PC-3 (cell line): ENCODE measurements around the gene TSPAN17. TPM values are rescaled to one million over a fixed set of nuclear protein-coding genes. Genes with fewer than 3 reads are reported as not detected.

Experiments
- ATAC-seq: fragments of 200-7000 bp; cut with Tn5 transposase; 2 replicates; pipeline ENCODE4 v1.9.1; 2020; ENCODE audit warnings: mild to moderate bottlenecking, moderate library complexity
- BruUV-seq: library from RNA; stranded (reverse); fragments of 400-500 nt; replicated peaks from 2 replicates; lab custom pipeline; 2021; lab: Mats Ljungman, UMichigan
- CTCF ChIA-PET: fragments of 300-600 bp; sonication (Branson Sonifier 250); formaldehyde crosslinking; loops from one replicate; lab custom pipeline; 2022; ENCODE audit warnings: antibody characterized with exemption; lab: Charles Lee
- POLR2A ChIA-PET: fragments of 300-600 bp; sonication (Branson Sonifier 250); formaldehyde crosslinking; loops from one replicate; lab custom pipeline; 2022; ENCODE audit warnings: antibody characterized with exemption; ENCODE audit not compliant: unreplicated experiment; lab: Charles Lee
- DNase-seq: peaks from one replicate; pipeline ENCODE4 v3.0.0-alpha.2; 2015
- H2AFZ ChIP-seq: fragments of 300-600 bp; sonication (generic); 2 replicates; pipeline ENCODE4 v1.6.0; 2016; ENCODE audit warnings: antibody characterized with exemption, low read length
- H3F3A ChIP-seq: fragments of 300-600 bp; sonication (generic); one replicate; pipeline ENCODE4 v1.6.0; 2017; ENCODE audit warnings: antibody characterized with exemption, low read length, control low read depth, mild to moderate bottlenecking; ENCODE audit not compliant: unreplicated experiment
- H3K27ac ChIP-seq: fragments of 300-600 bp; sonication (generic); 2 replicates; pipeline ENCODE4 v1.5.1; 2016; ENCODE audit warnings: mild to moderate bottlenecking, low read length
- H3K27me3 ChIP-seq: fragments of 300-600 bp; sonication (generic); 2 replicates; pipeline ENCODE4 v1.6.1; 2016; ENCODE audit warnings: low read length, mixed read lengths
- H3K36me3 ChIP-seq: fragments of 300-600 bp; sonication (generic); 2 replicates; pipeline ENCODE4 v1.6.1; 2016; ENCODE audit warnings: low read depth, mixed run types, low read length, mixed read lengths
- H3K4me1 ChIP-seq: fragments of 300-600 bp; sonication (generic); 2 replicates; pipeline ENCODE4 v1.5.1; 2016; ENCODE audit warnings: low read length; ENCODE audit not compliant: insufficient read depth
- H3K4me2 ChIP-seq: fragments of 300-600 bp; sonication (generic); 2 replicates; pipeline ENCODE4 v1.6.0; 2016; ENCODE audit warnings: low read length
- H3K4me3 ChIP-seq: fragments of 300-600 bp; sonication (generic); 2 replicates; pipeline ENCODE4 v1.5.1; 2016; ENCODE audit warnings: mild to moderate bottlenecking, low read length, mixed read lengths
- H3K79me2 ChIP-seq: fragments of 300-600 bp; sonication (generic); 2 replicates; pipeline ENCODE4 v1.6.1; 2017; ENCODE audit warnings: low read length, mixed read lengths
- H3K9ac ChIP-seq: fragments of 300-600 bp; sonication (generic); 2 replicates; pipeline ENCODE4 v1.6.0; 2016; ENCODE audit warnings: mild to moderate bottlenecking, low read length
- H3K9me2 ChIP-seq: fragments of 300-600 bp; sonication (generic); replicated peaks from 2 replicates; pipeline ENCODE4 v1.6.1; 2016; ENCODE audit warnings: mixed run types, low read length, mixed read lengths
- H3K9me3 ChIP-seq: fragments of 300-600 bp; sonication (generic); 2 replicates; pipeline ENCODE4 v1.6.1; 2016; ENCODE audit warnings: low read length, mixed read lengths
- H4K20me1 ChIP-seq: fragments of 300-600 bp; sonication (generic); 2 replicates; pipeline ENCODE4 v1.6.1; 2016; ENCODE audit warnings: low read length, mixed read lengths
- CTCF ChIP-seq: fragments of 300-600 bp; sonication (generic); conservative IDR thresholded peaks from 2 replicates; pipeline ENCODE4 v1.5.1; 2017; ENCODE audit warnings: antibody characterized with exemption, low read depth, mild to moderate bottlenecking, low read length
- EZH2 ChIP-seq: fragments of 300-600 bp; sonication (generic); IDR thresholded peaks from one replicate; pipeline ENCODE4 v1.6.1; 2017; ENCODE audit warnings: antibody characterized with exemption, mild to moderate bottlenecking, low read length; ENCODE audit not compliant: unreplicated experiment
- EZH2phosphoT487 ChIP-seq: fragments of 300-600 bp; sonication (generic); IDR thresholded peaks from 2 replicates; pipeline ENCODE4 v1.6.1; 2018; ENCODE audit warnings: mild to moderate bottlenecking, antibody characterized with exemption, low read length, borderline replicate concordance
- intact Hi-C: fragments of 100-400 bp; cut with micrococcal nuclease; formaldehyde crosslinking; loops from 2 replicates; pipeline ENCODE4 v1.9.0; 2023
- total RNA-seq: library from RNA; depleted of rRNA; stranded (reverse); fragments of >200 nt; gene quantifications from 2 replicates; pipeline ENCODE4 v1.2.3, GENCODE V29; 2014

TSPAN17 gene
- total RNA-seq, 1 experiment from 2014 or later: 47.3 TPM

DNA sequence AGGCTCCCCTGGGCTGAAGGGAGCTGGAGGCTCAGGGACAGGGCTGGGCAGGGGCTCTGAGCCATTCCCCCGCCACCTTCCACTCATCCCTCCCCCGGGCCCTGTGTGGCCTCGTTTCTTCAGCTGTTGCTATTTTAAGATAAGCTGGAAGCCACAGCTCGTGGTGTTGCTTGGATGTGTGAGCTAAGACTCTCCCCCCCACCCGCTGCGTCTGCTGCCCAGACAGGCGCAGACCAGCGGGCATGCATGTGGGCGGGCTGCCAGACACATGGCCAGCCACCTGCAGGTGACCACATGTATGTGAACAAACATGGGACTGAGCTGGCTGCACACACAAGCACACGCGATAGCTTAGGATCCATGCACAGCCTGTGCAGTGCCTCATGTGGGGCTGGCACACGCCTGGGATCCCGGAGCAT lies 25.6 kb upstream of the TSPAN17 start:
- no peaks in the 10 kb centered on the region for H3F3A ChIP-seq
- no peaks in the 10 kb centered on the region for H3K36me3 ChIP-seq
- ChIA-PET CTCF (no interaction called here), POLR2A (no interaction called here)
- H3K27ac ChIP-seq: no peak overlapping the region
- ATAC-seq: no peak
- H3K79me2 ChIP-seq: no peaks in the 10 kb centered on the region
- no peaks in the 10 kb centered on the region for H3K9me3 ChIP-seq
- H3K27me3 ChIP-seq: peaks cover 18% of the 10 kb centered on the region
- intact Hi-C loops: no loop called here
- H3K9me2 ChIP-seq: no peaks in the 10 kb centered on the region
- no peaks in the 10 kb centered on the region for H4K20me1 ChIP-seq
- H2AFZ ChIP-seq: no peak overlapping the region
- TF ChIP-seq CTCF (no peak), EZH2 (no peak), EZH2phosphoT487 (no peak)
- no peak overlapping the region for H3K9ac ChIP-seq
- no peak overlapping the region for H3K4me3 ChIP-seq
- no peak for DNase-seq
- H3K4me2 ChIP-seq: no peak overlapping the region
- no TSS peak for BruUV-seq
- H3K4me1 ChIP-seq: peaks cover 20% of the 10 kb centered on the region

- no peak overlapping the region for H2AFZ ChIP-seq
- no peak overlapping the region for H3K27ac ChIP-seq
- H3K27me3 ChIP-seq: peaks cover 18% of the 10 kb centered on the region
- DNase-seq (no peak), ATAC-seq (no peak)
- no peaks in the 10 kb centered on the region for H3K9me2 ChIP-seq
- no peaks in the 10 kb centered on the region for H3K79me2 ChIP-seq
- no peaks in the 10 kb centered on the region for H3K36me3 ChIP-seq
- H3F3A ChIP-seq: no peaks in the 10 kb centered on the region
- no peaks in the 10 kb centered on the region for H4K20me1 ChIP-seq
- no peaks in the 10 kb centered on the region for H3K9me3 ChIP-seq
- H3K4me3 ChIP-seq: no peak overlapping the region
- CTCF ChIA-PET: no interaction called here
- TF ChIP-seq CTCF: no peak
- TF ChIP-seq EZH2phosphoT487: no peak
- TF ChIP-seq EZH2: no peak
- no peak overlapping the region for H3K4me2 ChIP-seq
- no peak overlapping the region for H3K9ac ChIP-seq
- BruUV-seq: no TSS peak
- H3K4me1 ChIP-seq: peaks cover 35% of the 10 kb centered on the region
- POLR2A ChIA-PET: no interaction called here
- intact Hi-C loops: no loop called here
Observed at GRCh38 chr5:176624142-176624541, 23.1 kb upstream of the TSPAN17 start.

DNA sequence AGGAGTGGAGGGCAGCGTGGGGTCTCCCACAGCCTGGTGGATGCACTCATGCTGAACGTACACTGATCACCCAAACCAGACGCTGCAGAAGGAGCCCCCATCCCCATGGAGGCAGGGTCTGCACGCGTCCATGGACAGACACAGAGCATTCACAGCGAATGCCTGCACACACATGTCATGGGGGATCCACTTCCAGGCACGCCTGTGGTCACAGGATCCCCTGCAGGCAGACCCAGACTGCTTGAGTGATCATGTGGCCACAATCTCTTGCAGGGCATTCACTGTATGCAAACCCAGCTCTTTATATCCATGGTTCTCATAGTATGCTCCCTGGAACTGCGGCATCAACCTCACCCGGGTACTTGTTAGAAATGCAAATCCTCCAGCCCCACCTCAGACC lies 22.3 kb upstream of the TSPAN17 start:
- CTCF ChIA-PET: no interaction called here
- no peaks in the 10 kb centered on the region for H3F3A ChIP-seq
- no TSS peak for BruUV-seq
- H3K4me3 ChIP-seq: no peak overlapping the region
- POLR2A ChIA-PET: no interaction called here
- TF ChIP-seq EZH2phosphoT487 (no peak), CTCF (no peak), EZH2 (no peak)
- no peak overlapping the region for H3K9ac ChIP-seq
- no peaks in the 10 kb centered on the region for H3K36me3 ChIP-seq
- no peak overlapping the region for H3K27ac ChIP-seq
- no peak for ATAC-seq
- intact Hi-C loops: no loop called here
- no peaks in the 10 kb centered on the region for H3K79me2 ChIP-seq
- DNase-seq: no peak
- H3K4me2 ChIP-seq: peak overlapping the region; percentile 68; the same call in 1 of the 2 replicates
- H3K9me2 ChIP-seq: no peaks in the 10 kb centered on the region
- H4K20me1 ChIP-seq: no peaks in the 10 kb centered on the region
- H3K9me3 ChIP-seq: no peaks in the 10 kb centered on the region
- peaks cover 17% of the 10 kb centered on the region for H3K27me3 ChIP-seq
- H2AFZ ChIP-seq: no peak overlapping the region
- H3K4me1 ChIP-seq: peaks cover 39% of the 10 kb centered on the region
